Glutamatergic neuron (in vitro differentiated cells): ENCODE results near the gene TMEM259. TPM values are rescaled to one million over a fixed set of nuclear protein-coding genes. Genes with fewer than 3 reads are reported as not detected.

Source experiments
- DNase-seq: peaks from one replicate; pipeline ENCODE4 v3.0.0; 2022
- H3K27ac Mint-ChIP-seq: one replicate; pipeline ENCODE4 v1.8.0; 2020; ENCODE audit warnings: mild to moderate bottlenecking, mixed read lengths, inconsistent platforms; ENCODE audit not compliant: unreplicated experiment
- H3K27me3 Mint-ChIP-seq: one replicate; pipeline ENCODE4 v1.8.0; 2020; ENCODE audit warnings: mild to moderate bottlenecking, moderate library complexity, mixed read lengths, inconsistent platforms; ENCODE audit not compliant: unreplicated experiment
- H3K36me3 Mint-ChIP-seq: one replicate; pipeline ENCODE4 v1.8.0; 2020; ENCODE audit warnings: mild to moderate bottlenecking, mixed read lengths, inconsistent platforms; ENCODE audit not compliant: unreplicated experiment
- H3K4me1 Mint-ChIP-seq: one replicate; pipeline ENCODE4 v1.8.0; 2020; ENCODE audit warnings: mild to moderate bottlenecking, low read depth, mixed read lengths, inconsistent platforms; ENCODE audit not compliant: unreplicated experiment
- H3K4me3 Mint-ChIP-seq: one replicate; pipeline ENCODE4 v1.8.0; 2020; ENCODE audit warnings: mild to moderate bottlenecking, mixed read lengths, inconsistent platforms; ENCODE audit not compliant: unreplicated experiment
- H3K9me3 Mint-ChIP-seq: one replicate; pipeline ENCODE4 v1.8.0; 2020; ENCODE audit warnings: mild to moderate bottlenecking, moderate library complexity, mixed read lengths, inconsistent platforms; ENCODE audit not compliant: unreplicated experiment
- total RNA-seq: library from RNA; stranded (reverse); fragmentation: NEBNext Ultra II Directional; extraction: Animal tissue kit (Norgen Biotek cat#: 25700); gene quantifications from one replicate; pipeline ENCODE4 v1.2.1, GENCODE V29; 2021; ENCODE audit not compliant: unreplicated experiment
- TF ChIP-seq, protein P1 (sequence below): fragments of 200-600 bp; sonication (generic); IDR thresholded peaks from one replicate; pipeline ENCODE4 v1.5.0; 2021; ENCODE audit not compliant: partially characterized antibody, unreplicated experiment

Gene TMEM259
- total RNA-seq, 1 donor from 2014 or later: 222 TPM

DNA sequence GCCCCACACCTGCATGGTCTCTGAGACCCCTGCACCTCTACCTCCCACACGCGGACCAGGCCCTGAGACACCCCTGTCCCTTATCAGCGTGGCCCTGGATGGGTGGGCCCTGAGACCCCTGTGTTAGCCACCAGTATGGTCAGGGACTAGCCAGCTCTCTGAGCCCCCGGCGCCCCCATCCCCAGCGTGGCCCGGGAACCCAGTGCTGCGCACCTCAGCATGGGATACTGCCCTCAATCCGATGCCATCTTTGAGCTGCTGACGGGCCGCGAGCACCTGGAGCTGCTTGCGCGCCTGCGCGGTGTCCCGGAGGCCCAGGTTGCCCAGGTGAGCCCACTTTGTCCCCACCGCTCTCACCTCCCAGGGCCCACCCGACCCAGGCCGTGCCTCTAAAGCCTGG is 41.1 kb upstream of the TMEM259 start:
- H3K9me3 Mint-ChIP-seq: peaks cover 12% of the 10 kb centered on the region
- TF ChIP-seq, protein P1, sequence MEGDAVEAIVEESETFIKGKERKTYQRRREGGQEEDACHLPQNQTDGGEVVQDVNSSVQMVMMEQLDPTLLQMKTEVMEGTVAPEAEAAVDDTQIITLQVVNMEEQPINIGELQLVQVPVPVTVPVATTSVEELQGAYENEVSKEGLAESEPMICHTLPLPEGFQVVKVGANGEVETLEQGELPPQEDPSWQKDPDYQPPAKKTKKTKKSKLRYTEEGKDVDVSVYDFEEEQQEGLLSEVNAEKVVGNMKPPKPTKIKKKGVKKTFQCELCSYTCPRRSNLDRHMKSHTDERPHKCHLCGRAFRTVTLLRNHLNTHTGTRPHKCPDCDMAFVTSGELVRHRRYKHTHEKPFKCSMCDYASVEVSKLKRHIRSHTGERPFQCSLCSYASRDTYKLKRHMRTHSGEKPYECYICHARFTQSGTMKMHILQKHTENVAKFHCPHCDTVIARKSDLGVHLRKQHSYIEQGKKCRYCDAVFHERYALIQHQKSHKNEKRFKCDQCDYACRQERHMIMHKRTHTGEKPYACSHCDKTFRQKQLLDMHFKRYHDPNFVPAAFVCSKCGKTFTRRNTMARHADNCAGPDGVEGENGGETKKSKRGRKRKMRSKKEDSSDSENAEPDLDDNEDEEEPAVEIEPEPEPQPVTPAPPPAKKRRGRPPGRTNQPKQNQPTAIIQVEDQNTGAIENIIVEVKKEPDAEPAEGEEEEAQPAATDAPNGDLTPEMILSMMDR: no peak
- peaks cover 2% of the 10 kb centered on the region for H3K27me3 Mint-ChIP-seq
- H3K4me1 Mint-ChIP-seq: peaks cover 1% of the 10 kb centered on the region
- H3K4me3 Mint-ChIP-seq: no peak overlapping the region
- H3K36me3 Mint-ChIP-seq: peaks cover 16% of the 10 kb centered on the region
- no peak for DNase-seq
- H3K27ac Mint-ChIP-seq: no peak overlapping the region

DNA sequence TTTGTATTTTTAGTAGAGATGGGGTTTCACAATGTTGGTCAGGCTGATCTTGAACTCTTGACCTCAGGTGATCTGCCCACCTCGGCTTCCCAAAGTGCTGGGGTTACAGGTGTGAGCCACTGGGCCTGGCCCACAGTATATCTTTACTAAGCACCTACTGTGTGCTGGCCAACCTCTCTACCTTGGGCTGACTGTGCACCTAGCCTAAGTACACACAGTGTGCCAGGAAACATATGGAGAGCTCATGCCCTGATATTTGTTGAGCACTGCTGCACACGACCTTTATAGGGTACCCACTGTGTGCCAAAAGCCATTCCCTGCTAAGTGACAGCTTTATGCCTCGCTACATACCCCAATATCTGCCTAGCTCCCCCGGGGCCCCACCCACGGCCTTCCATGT is 39.8 kb upstream of the TMEM259 start:
- TF ChIP-seq, protein P1: no peak
- DNase-seq: no peak
- no peak overlapping the region for H3K27ac Mint-ChIP-seq
- peaks cover 18% of the 10 kb centered on the region for H3K9me3 Mint-ChIP-seq
- peaks cover 1% of the 10 kb centered on the region for H3K4me1 Mint-ChIP-seq
- peaks cover 25% of the 10 kb centered on the region for H3K36me3 Mint-ChIP-seq
- H3K4me3 Mint-ChIP-seq: no peak overlapping the region
- peaks cover 5% of the 10 kb centered on the region for H3K27me3 Mint-ChIP-seq

DNA sequence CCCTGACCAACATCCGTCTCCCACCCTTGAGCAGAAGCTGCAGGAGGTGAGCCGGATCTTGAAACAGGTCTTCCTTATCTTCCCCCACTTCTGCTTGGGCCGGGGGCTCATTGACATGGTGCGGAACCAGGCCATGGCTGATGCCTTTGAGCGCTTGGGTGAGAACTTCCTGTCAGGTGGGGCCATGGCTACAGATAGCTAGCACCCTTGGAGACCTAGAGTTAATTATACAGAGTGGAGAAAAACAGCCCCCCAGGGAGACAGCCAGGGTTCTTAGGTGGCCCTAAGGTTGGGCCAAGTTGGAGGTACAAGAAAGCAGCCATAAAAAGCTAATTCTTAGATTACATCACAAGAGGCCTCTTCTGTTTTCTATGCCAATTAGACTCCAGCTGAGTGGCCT is 37.2 kb upstream of the TMEM259 start:
- no peak overlapping the region for H3K27ac Mint-ChIP-seq
- H3K27me3 Mint-ChIP-seq: peaks cover 3% of the 10 kb centered on the region
- TF ChIP-seq, protein P1: no peak
- no peak for DNase-seq
- peaks cover 25% of the 10 kb centered on the region for H3K36me3 Mint-ChIP-seq
- no peak overlapping the region for H3K4me3 Mint-ChIP-seq
- peaks cover 16% of the 10 kb centered on the region for H3K9me3 Mint-ChIP-seq
- H3K4me1 Mint-ChIP-seq: no peaks in the 10 kb centered on the region

DNA sequence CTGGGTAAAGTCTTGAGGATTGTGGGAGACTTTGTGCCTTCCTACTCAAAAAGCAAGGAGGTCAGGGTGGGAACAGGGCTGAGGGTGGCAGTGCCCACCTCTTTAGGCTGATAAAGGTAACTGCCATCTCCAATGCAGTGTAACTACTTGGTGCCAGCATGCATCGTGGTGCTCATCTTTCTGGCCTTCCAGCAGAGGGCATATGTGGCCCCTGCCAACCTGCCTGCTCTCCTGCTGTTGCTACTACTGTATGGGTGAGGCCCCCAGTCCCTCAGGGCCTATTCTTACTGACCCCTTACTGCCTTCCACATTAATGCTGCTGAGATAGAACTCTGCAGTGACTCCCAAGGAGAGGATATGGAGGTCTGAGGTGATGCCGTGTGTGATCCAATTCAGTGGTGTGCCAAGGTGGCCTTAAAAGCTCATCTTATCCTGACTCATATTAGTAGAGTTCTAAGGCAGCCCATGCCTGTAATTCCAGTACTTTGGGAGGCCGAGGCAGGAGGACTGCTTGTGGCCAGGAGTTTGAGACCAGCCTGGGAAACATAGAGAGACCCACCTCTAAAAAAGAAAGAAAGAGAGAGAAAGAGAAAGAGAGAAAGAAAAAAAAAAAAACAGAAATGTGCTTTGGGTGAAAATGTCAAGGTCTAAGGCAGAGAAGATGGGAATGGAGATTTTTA is 36.4 kb upstream of the TMEM259 start:
- no peak overlapping the region for H3K27ac Mint-ChIP-seq
- peaks cover 25% of the 10 kb centered on the region for H3K36me3 Mint-ChIP-seq
- H3K4me1 Mint-ChIP-seq: no peaks in the 10 kb centered on the region
- H3K4me3 Mint-ChIP-seq: no peak overlapping the region
- TF ChIP-seq, protein P1: no peak
- peaks cover 3% of the 10 kb centered on the region for H3K27me3 Mint-ChIP-seq
- peaks cover 16% of the 10 kb centered on the region for H3K9me3 Mint-ChIP-seq
- no peak for DNase-seq

DNA sequence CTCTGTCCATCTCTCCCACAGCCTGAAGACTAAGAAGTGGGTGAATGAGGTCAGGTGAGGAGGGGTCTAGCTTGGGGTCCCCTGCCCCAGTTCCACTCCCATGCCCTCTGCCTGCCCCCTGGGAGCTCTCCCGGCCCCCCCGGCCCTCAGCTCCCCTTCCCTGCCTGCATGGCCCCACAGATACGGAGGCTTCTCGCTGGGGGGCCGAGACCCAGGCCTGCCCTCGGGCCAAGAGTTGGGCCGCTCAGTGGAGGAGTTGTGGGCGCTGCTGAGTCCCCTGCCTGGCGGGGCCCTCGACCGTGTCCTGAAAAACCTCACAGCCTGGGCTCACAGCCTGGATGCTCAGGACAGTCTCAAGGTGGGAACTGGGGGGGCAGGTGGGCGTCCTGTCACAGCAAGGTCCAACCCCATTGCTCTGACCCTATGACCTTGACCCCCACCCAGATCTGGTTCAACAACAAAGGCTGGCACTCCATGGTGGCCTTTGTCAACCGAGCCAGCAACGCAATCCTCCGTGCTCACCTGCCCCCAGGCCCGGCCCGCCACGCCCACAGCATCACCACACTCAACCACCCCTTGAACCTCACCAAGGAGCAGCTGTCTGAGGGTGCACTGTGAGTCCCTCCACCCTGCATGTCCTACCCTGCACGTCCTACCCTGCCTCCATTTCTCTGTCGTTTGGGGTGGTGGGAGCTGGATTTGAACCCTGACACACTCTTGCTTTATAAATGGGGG is 35.1 kb upstream of the TMEM259 start:
- Mint-ChIP-seq H3K27me3 (peaks cover 5% of the 10 kb centered on the region), H3K36me3 (peaks cover 25% of the 10 kb centered on the region), H3K4me1 (no peaks in the 10 kb centered on the region), H3K27ac (no peak overlapping the region), H3K9me3 (peaks cover 19% of the 10 kb centered on the region), H3K4me3 (no peak overlapping the region)
- DNase-seq: no peak
- TF ChIP-seq, protein P1: no peak
